Activated naive CD8-positive, alpha-beta T cell (primary cell): ENCODE results near the gene YKT6.

ENCODE experiments used
- H3K27ac Mint-ChIP-seq: one replicate; pipeline ENCODE4 v1.8.0; 2021; ENCODE audit warnings: mixed read lengths
- H3K27me3 Mint-ChIP-seq: one replicate; pipeline ENCODE4 v1.8.0; 2021; ENCODE audit warnings: mixed read lengths
- H3K36me3 Mint-ChIP-seq: one replicate; pipeline ENCODE4 v1.8.0; 2021; ENCODE audit warnings: mixed read lengths
- H3K4me1 Mint-ChIP-seq: one replicate; pipeline ENCODE4 v1.8.0; 2021; ENCODE audit warnings: low read depth, mixed read lengths
- H3K4me3 Mint-ChIP-seq: one replicate; pipeline ENCODE4 v1.8.0; 2021; ENCODE audit warnings: mild to moderate bottlenecking, mixed read lengths
- H3K9me3 Mint-ChIP-seq: one replicate; pipeline ENCODE4 v1.8.0; 2021; ENCODE audit warnings: low read depth, mixed read lengths

The YKT6 gene

GRCh38 chr7:44225566-44226395, 25.0 kb downstream of the YKT6 start:
- Mint-ChIP-seq H3K36me3 (no peaks in the 10 kb centered on the region), H3K27me3 (no peaks in the 10 kb centered on the region)

GRCh38 chr7:44226396-44226753, 25.6 kb downstream of the YKT6 start:
- Mint-ChIP-seq H3K27me3 (no peaks in the 10 kb centered on the region), H3K4me3 (no peak overlapping the region), H3K36me3 (no peaks in the 10 kb centered on the region), H3K4me1 (no peaks in the 10 kb centered on the region), H3K27ac (no peak overlapping the region), H3K9me3 (no peaks in the 10 kb centered on the region)

More at GRCh38 chr7:44225566-44226395, 25.0 kb downstream of the YKT6 start:
- Mint-ChIP-seq H3K27ac (no peak overlapping the region), H3K4me1 (no peaks in the 10 kb centered on the region), H3K9me3 (no peaks in the 10 kb centered on the region), H3K4me3 (no peak overlapping the region)

GRCh38 chr7:44227911-44228310, 27.1 kb downstream of the YKT6 start:
- Mint-ChIP-seq H3K36me3 (no peaks in the 10 kb centered on the region), H3K27ac (no peak overlapping the region), H3K4me3 (no peak overlapping the region), H3K9me3 (no peaks in the 10 kb centered on the region), H3K4me1 (no peaks in the 10 kb centered on the region), H3K27me3 (no peaks in the 10 kb centered on the region)

GRCh38 chr7:44228571-44229350, 28.0 kb downstream of the YKT6 start:
- no peaks in the 10 kb centered on the region for H3K27me3 Mint-ChIP-seq
- no peaks in the 10 kb centered on the region for H3K36me3 Mint-ChIP-seq
- H3K9me3 Mint-ChIP-seq, result no peaks in the 10 kb centered on the region
- no peaks in the 10 kb centered on the region for H3K4me1 Mint-ChIP-seq
- H3K4me3 Mint-ChIP-seq, result no peak overlapping the region
- no peak overlapping the region for H3K27ac Mint-ChIP-seq

- Mint-ChIP-seq H3K4me3 (no peak overlapping the region), H3K27ac (no peak overlapping the region), H3K9me3 (no peaks in the 10 kb centered on the region), H3K36me3 (no peaks in the 10 kb centered on the region), H3K4me1 (no peaks in the 10 kb centered on the region), H3K27me3 (no peaks in the 10 kb centered on the region)
Measured at GRCh38 chr7:44229546-44230105, 28.8 kb downstream of the YKT6 start.

GRCh38 chr7:44230286-44230685, 29.5 kb downstream of the YKT6 start:
- no peaks in the 10 kb centered on the region for H3K27me3 Mint-ChIP-seq

GRCh38 chr7:44231088-44231487, 30.3 kb downstream of the YKT6 start:
- Mint-ChIP-seq H3K9me3 (no peaks in the 10 kb centered on the region), H3K36me3 (no peaks in the 10 kb centered on the region), H3K27me3 (no peaks in the 10 kb centered on the region), H3K27ac (no peak overlapping the region), H3K4me3 (no peak overlapping the region), H3K4me1 (no peaks in the 10 kb centered on the region)

More at GRCh38 chr7:44230286-44230685, 29.5 kb downstream of the YKT6 start:
- Mint-ChIP-seq H3K36me3 (no peaks in the 10 kb centered on the region), H3K4me1 (no peaks in the 10 kb centered on the region), H3K4me3 (no peak overlapping the region), H3K9me3 (no peaks in the 10 kb centered on the region), H3K27ac (no peak overlapping the region)

- H3K4me3 Mint-ChIP-seq, result no peak overlapping the region
- no peaks in the 10 kb centered on the region for H3K4me1 Mint-ChIP-seq
- no peak overlapping the region for H3K27ac Mint-ChIP-seq
- no peaks in the 10 kb centered on the region for H3K9me3 Mint-ChIP-seq
- H3K27me3 Mint-ChIP-seq, result no peaks in the 10 kb centered on the region
- no peaks in the 10 kb centered on the region for H3K36me3 Mint-ChIP-seq
Measured at GRCh38 chr7:44232396-44232795, 31.6 kb downstream of the YKT6 start.

GRCh38 chr7:44232901-44233715, 32.3 kb downstream of the YKT6 start:
- no peaks in the 10 kb centered on the region for H3K9me3 Mint-ChIP-seq
- no peaks in the 10 kb centered on the region for H3K27me3 Mint-ChIP-seq
- H3K36me3 Mint-ChIP-seq, result no peaks in the 10 kb centered on the region
- H3K27ac Mint-ChIP-seq, result no peak overlapping the region
- H3K4me3 Mint-ChIP-seq, result no peak overlapping the region
- no peaks in the 10 kb centered on the region for H3K4me1 Mint-ChIP-seq

GRCh38 chr7:44235066-44235465, 34.3 kb downstream of the YKT6 start:
- no peak overlapping the region for H3K4me3 Mint-ChIP-seq
- H3K4me1 Mint-ChIP-seq, result no peaks in the 10 kb centered on the region
- no peaks in the 10 kb centered on the region for H3K27me3 Mint-ChIP-seq
- no peaks in the 10 kb centered on the region for H3K36me3 Mint-ChIP-seq
- no peak overlapping the region for H3K27ac Mint-ChIP-seq
- no peaks in the 10 kb centered on the region for H3K9me3 Mint-ChIP-seq

- H3K4me1 Mint-ChIP-seq, result no peaks in the 10 kb centered on the region
- no peaks in the 10 kb centered on the region for H3K36me3 Mint-ChIP-seq
- no peaks in the 10 kb centered on the region for H3K9me3 Mint-ChIP-seq
- no peaks in the 10 kb centered on the region for H3K27me3 Mint-ChIP-seq
- H3K27ac Mint-ChIP-seq, result no peak overlapping the region
- no peak overlapping the region for H3K4me3 Mint-ChIP-seq
Measured at GRCh38 chr7:44235582-44236332, 35.0 kb downstream of the YKT6 start.

GRCh38 chr7:44236333-44236728, 35.6 kb downstream of the YKT6 start:
- Mint-ChIP-seq H3K27ac (no peak overlapping the region), H3K9me3 (no peaks in the 10 kb centered on the region), H3K4me1 (no peaks in the 10 kb centered on the region), H3K27me3 (no peaks in the 10 kb centered on the region), H3K36me3 (no peaks in the 10 kb centered on the region), H3K4me3 (no peak overlapping the region)

- Mint-ChIP-seq H3K4me1 (no peaks in the 10 kb centered on the region), H3K36me3 (no peaks in the 10 kb centered on the region), H3K27me3 (no peaks in the 10 kb centered on the region), H3K4me3 (no peak overlapping the region), H3K27ac (no peak overlapping the region), H3K9me3 (no peaks in the 10 kb centered on the region)
Measured at GRCh38 chr7:44237696-44238095, 36.9 kb downstream of the YKT6 start.

GRCh38 chr7:44238116-44238695, 37.4 kb downstream of the YKT6 start:
- Mint-ChIP-seq H3K4me3 (no peak overlapping the region), H3K4me1 (no peaks in the 10 kb centered on the region), H3K36me3 (no peaks in the 10 kb centered on the region), H3K27ac (no peak overlapping the region), H3K9me3 (no peaks in the 10 kb centered on the region), H3K27me3 (no peaks in the 10 kb centered on the region)
